HUES64 (cell line): ENCODE data around the gene RPH3AL.
"Not testable (repeated sequence)": the region's sequence is repeated elsewhere in the genome, so short reads cannot be mapped to it uniquely, and the experiment has no call there.

ENCODE experiments used
- H3K27ac ChIP-seq: 2 replicates; pipeline ENCODE4 v1.7.0; 2013; ENCODE audit warnings: low read depth, low read length, inconsistent platforms
- H3K27me3 ChIP-seq: 2 replicates; pipeline ENCODE4 v1.6.1; 2013; ENCODE audit warnings: mild to moderate bottlenecking, low read length; ENCODE audit not compliant: insufficient read depth
- H3K36me3 ChIP-seq: 2 replicates; pipeline ENCODE4 v1.6.1; 2013; ENCODE audit warnings: mild to moderate bottlenecking, low read length; ENCODE audit not compliant: insufficient read depth
- H3K4me1 ChIP-seq: 2 replicates; pipeline ENCODE4 v1.6.1; 2013; ENCODE audit warnings: mild to moderate bottlenecking, low read length, moderate library complexity; ENCODE audit not compliant: insufficient read depth
- H3K4me3 ChIP-seq: 2 replicates; pipeline ENCODE4 v1.5.1; 2013; ENCODE audit warnings: mild to moderate bottlenecking, low read length, moderate library complexity
- H3K9ac ChIP-seq: 2 replicates; pipeline ENCODE4 v1.6.1; 2013; ENCODE audit warnings: mild to moderate bottlenecking, low read depth, low read length
- H3K9me3 ChIP-seq: 2 replicates; pipeline ENCODE4 v1.6.1; 2013; ENCODE audit warnings: low read depth, low read length; ENCODE audit not compliant: insufficient read depth
- WGBS: fragments of 150-250, 120-280 bp; methylation state at CpG from one replicate; pipeline ENCODE4 v1.1.7; 2013; ENCODE audit warnings: missing lambda C conversion rate; 5-methylcytosine and 5-hydroxymethylcytosine counted together

The RPH3AL gene

DNA sequence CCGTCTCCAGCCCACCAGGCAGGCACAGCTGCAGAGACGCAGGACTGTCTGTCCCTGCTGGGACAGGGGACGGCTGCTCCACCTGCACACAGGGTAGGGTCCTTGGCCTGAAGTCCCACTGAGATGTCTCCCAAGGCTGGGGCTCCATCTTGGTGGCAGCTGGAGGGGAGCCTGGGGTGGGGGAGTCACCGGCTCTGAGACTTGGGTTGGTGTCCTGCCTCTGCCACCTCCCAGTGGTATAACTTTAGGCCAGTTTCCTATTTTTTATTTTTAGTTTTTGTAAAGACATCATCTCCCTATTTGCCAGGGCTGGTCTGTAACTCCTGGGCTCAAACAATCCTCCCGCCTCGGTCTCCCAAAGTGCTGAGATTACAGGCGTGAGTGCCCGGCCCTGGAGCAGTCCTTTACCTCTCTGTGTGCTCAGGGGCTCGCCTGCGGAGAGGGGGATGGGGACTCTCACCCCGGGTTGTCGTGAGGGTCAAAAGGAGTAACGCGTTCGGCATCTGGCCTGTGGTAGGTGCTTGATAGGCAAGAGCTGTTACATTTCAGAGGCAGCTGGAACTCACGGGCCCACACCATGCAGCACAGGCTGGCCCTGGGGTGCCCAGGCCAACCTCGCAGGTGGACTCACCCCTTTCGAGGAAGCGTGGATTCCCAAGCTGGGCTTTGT is 124.5 kb downstream of the RPH3AL start:
- 84% methylated on average over 19 of the region's 19 CpGs for WGBS
- Histone ChIP-seq H3K4me1 (no peaks in the 10 kb centered on the region), H3K36me3 (no peaks in the 10 kb centered on the region), H3K27ac (no peak overlapping the region), H3K4me3 (no peak overlapping the region), H3K27me3 (no peaks in the 10 kb centered on the region), H3K9me3 (no peaks in the 10 kb centered on the region), H3K9ac (no peak overlapping the region)

DNA sequence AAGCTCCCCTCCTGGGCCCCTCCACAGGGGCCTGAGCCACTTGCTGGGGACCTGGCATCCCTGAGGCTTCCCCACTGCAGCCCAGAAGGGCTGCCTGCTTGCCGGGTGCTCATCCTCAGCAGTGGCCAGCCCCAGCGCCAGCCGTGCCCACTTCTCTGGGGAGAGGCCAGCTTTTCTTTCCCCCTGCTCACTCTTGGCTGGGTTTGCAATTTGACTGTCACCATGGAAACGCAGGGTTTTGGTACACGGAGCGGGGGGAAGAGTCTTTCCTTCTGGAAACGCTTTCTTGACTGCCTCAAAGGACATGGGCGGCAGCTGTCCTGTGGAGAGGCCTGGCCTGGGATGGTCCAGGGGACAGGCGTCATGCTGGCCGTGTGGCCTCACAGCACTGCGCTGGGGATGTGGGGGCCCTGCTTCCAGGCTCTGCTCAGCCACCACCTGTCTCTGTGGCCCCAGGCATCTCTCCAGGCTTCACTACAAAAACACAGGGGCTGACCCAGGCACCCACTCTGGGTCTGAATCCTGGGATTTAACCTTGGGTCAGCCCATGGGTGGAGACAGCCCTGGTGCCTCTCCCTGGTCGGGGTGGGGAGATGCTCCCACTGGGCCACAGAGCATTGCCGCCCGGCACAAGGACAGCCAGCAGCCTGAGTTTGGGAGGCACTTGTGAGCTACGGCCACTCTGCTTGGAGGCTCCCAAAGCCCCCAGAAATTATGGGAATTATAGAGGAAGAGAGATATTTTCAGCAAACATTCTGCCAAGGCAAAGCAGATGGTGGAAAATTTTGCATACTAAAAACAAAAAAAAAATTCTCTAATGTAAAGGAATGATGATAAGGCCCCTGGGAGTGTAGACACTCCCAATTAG is 125.3 kb downstream of the RPH3AL start:
- Histone ChIP-seq H3K36me3 (no peaks in the 10 kb centered on the region), H3K27ac (no peak overlapping the region), H3K27me3 (no peaks in the 10 kb centered on the region), H3K9me3 (no peaks in the 10 kb centered on the region), H3K4me3 (no peak overlapping the region), H3K9ac (no peak overlapping the region), H3K4me1 (no peaks in the 10 kb centered on the region)
- WGBS = 78% methylated on average over 15 of the region's 15 CpGs

DNA sequence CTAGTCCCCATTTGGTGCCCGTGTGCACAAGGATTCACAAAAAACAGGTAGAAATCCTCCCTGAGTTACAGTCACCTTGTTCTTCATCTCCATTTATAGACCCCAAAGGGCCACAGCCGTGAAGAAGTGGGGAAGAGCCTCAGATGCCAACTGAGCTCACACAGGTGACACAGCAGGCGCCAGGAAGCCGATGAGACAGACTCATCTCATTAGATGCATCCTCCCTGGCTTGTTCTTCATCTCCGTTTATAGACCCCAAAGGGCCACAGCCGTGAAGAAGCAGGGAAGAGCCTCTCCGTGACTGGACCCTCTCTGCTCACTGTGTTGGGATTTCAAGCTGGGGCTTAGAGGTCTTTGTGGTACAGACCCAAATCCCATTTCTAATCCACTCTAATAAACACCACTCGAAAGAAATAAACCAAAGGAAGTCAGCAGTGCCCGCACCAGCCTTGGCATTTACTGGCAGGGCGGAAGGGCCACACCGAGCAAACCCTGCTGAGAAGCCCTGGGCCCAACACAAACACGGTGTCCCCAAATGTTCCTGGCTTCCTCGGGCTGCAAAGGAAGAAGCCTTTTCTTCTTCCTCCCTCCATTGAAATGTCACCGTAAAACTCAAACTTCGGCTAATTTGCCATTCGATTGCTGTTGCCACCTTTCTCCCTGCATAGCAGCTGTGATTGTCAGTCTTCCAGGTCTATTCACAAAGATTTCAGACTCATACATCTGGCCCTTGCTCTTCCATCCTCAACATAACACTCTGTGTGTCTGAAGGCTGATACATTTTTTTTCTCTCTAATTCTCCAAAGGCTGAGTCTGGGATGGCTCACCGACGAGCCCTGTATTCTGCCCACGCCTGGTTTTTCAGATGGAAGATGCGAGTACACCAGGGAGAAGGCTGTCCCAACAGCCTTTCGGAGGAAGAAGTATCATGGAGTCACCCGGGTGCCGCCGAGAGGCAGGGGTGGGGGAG is 126.2 kb downstream of the RPH3AL start:
- H3K9ac ChIP-seq = no peak overlapping the region
- H3K4me1 ChIP-seq = no peaks in the 10 kb centered on the region
- WGBS = 88% methylated on average over 24 of the region's 24 CpGs
- H3K27me3 ChIP-seq = no peaks in the 10 kb centered on the region
- H3K36me3 ChIP-seq = no peaks in the 10 kb centered on the region
- H3K9me3 ChIP-seq = no peaks in the 10 kb centered on the region
- H3K27ac ChIP-seq = no peak overlapping the region
- no peak overlapping the region for H3K4me3 ChIP-seq

DNA sequence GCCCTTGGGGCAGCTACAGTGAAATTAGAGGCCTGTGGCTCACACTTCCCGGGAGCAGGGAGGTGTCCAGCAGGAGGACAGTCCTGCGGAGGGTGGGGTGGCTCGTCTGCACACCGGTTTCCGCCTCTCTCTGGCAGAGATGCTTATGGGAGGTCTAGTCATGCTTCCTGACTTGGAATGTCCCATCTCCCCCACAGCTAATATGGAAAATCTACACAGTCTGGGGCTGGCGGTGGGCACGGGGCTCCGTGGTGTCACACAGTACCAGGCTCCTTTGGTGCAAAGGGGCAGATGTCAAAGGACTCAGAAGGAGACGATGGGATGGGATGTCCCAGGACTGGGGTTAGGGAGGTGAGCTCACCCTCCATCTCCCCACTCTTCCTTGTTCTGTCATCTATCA is 127.1 kb downstream of the RPH3AL start:
- H3K27me3 ChIP-seq = no peaks in the 10 kb centered on the region
- no peak overlapping the region for H3K9ac ChIP-seq
- H3K4me3 ChIP-seq = no peak overlapping the region
- H3K4me1 ChIP-seq = no peaks in the 10 kb centered on the region
- no peaks in the 10 kb centered on the region for H3K36me3 ChIP-seq
- no peak overlapping the region for H3K27ac ChIP-seq
- H3K9me3 ChIP-seq = no peaks in the 10 kb centered on the region
- 94% methylated on average over 8 of the region's 9 CpGs for WGBS

DNA sequence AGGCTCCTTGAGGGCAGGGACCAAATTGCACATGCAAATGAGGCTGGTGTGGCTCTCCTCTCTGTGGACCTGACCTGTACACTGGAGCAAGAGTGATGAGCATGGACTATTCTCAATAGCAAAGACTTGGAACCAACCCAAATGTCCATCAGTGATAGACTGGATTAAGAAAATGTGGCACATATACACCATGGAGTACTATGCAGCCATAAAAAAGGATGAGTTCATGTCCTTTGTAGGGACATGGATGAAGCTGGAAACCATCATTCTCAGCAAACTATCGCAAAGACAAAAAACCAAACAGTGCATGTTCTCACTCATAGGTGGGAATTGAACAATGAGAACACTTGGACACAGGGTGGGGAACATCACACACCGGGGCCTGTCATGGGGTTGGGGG is 128.0 kb downstream of the RPH3AL start:
- not testable (repeated sequence) for H3K9ac ChIP-seq, H3K36me3 ChIP-seq, H3K27ac ChIP-seq, H3K4me1 ChIP-seq, H3K4me3 ChIP-seq, H3K27me3 ChIP-seq, H3K9me3 ChIP-seq
- 96% methylated on average over 1 of the region's 2 CpGs for WGBS

DNA sequence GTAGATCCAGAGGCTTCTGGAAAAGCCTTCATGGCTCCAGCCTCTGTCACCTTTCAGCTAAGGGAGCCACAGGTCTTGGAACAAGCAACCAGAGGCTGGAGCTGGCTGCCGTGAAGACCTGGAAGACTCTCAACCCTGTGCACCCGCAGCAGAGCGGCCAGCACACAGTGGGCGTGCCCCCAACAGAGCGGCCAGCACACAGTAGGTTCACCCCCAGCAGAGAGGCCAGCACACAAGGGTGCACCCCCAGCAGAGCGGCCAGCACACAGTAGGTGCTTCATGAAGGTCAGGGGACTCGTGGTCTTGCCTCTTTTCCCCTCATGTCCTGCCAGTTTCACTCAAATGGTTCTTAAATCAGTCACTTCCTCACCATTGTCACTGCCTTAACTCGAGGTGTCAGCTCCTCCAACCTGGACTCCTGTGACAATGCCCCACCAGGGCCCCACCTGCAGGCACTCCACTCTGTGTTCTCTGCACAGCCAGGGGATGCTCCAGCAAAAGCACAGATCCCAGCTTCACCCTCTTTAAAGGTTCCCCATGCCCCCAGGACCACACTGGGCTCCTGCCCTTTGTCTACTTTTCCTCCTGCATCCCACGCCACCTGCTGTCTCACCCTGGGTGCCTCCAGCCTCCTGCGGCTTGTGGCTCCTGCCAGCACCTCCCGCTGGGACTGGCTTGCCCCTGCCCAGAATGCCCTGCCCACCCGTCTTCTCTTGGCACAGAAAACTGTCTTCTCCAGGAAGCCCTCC is 128.7 kb downstream of the RPH3AL start:
- WGBS = 85% methylated on average over 12 of the region's 12 CpGs

DNA sequence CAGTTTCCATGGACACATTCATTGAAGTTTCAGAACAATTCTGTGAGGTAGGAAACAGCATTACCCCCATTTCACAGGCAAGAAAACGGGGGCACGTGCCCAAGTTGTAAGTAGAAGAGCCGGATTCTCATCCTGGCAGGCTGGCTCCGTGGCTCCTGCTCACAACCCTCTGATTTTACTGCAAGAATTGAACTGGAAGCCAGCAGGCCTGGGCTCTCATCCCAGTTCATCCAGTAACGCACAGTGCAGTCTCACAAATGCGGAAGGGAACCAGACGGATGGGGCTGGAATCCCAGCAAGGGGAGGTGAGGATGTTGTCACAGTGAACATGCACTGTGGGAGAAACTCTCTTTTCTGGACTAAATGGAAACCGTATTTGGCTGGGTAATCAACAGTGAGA is 130.4 kb downstream of the RPH3AL start:
- Histone ChIP-seq H3K4me1 (no peaks in the 10 kb centered on the region), H3K27me3 (no peaks in the 10 kb centered on the region), H3K27ac (no peak overlapping the region), H3K9me3 (no peaks in the 10 kb centered on the region), H3K9ac (no peak overlapping the region), H3K4me3 (no peak overlapping the region), H3K36me3 (no peaks in the 10 kb centered on the region)
- WGBS = 92% methylated on average over 8 of the region's 8 CpGs

More for the DNA sequence above, 128.7 kb downstream of the RPH3AL start:
- Histone ChIP-seq H3K9me3 (no peaks in the 10 kb centered on the region), H3K27me3 (no peaks in the 10 kb centered on the region), H3K36me3 (no peaks in the 10 kb centered on the region), H3K4me3 (no peak overlapping the region), H3K4me1 (no peaks in the 10 kb centered on the region), H3K27ac (no peak overlapping the region), H3K9ac (no peak overlapping the region)

DNA sequence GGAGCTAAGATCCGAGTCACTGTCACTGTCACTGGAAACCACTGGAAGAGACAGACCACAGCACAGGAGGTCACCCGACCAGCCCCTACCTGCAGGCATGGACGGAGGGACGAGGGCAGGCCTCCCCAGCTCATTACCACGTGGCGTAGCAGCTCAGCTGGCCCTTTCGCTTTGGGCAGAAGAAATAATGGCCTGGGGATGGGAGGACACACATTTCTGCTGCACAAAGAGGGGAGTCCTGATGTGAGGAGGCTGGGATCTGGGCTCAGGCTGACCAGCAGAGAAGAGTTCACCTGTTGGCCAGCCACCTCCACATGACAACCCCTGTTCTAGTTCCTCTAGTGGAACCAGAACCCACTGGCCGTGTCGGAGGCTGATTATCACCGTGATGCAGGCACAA is 132.9 kb downstream of the RPH3AL start:
- Histone ChIP-seq H3K27ac (no peak overlapping the region), H3K9ac (no peak overlapping the region), H3K4me1 (peaks cover 7% of the 10 kb centered on the region; the same call in 1 of the 2 replicates), H3K9me3 (no peaks in the 10 kb centered on the region), H3K36me3 (no peaks in the 10 kb centered on the region), H3K4me3 (no peak overlapping the region), H3K27me3 (no peaks in the 10 kb centered on the region)
- WGBS = 90% methylated on average over 10 of the region's 10 CpGs

DNA sequence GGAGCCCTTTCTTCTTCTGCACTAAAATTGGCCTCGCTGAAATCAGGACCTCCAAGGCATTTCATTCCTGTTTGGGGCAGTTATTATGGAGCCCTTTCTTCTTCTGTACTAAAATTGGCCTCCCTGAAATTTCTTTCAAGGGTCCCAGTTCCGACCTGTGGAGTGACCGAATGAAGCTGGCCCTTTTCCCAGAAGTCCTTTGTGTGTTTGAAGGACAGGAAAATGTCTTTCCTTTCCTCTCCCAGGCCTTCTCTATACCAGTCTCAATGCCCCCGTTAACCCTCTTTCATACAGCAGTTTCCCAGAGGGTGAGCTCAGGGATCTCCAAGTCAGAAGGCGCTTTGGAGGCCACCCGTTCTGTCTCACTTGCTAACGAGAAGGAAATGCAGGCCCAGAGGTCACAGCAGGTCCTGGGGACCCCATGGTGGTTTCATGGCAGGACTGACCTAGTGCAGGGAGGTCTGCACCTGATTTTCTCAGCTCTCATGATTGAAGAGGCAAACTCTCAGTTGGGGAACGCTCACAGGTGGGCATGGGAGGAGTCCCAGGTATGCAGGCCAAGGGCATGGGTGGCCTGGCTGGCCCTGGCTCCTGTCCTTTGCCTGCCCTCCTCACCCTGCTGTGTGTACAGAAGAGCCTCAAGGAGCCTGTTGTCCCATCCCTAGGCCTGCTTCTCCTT is 134.0 kb downstream of the RPH3AL start:
- no peaks in the 10 kb centered on the region for H3K36me3 ChIP-seq
- WGBS = 86% methylated on average over 8 of the region's 8 CpGs
- H3K27ac ChIP-seq = no peak overlapping the region
- no peaks in the 10 kb centered on the region for H3K9me3 ChIP-seq
- no peak overlapping the region for H3K4me3 ChIP-seq
- peaks cover 7% of the 10 kb centered on the region; the same call in 1 of the 2 replicates for H3K4me1 ChIP-seq
- H3K27me3 ChIP-seq = no peaks in the 10 kb centered on the region
- H3K9ac ChIP-seq = no peak overlapping the region

DNA sequence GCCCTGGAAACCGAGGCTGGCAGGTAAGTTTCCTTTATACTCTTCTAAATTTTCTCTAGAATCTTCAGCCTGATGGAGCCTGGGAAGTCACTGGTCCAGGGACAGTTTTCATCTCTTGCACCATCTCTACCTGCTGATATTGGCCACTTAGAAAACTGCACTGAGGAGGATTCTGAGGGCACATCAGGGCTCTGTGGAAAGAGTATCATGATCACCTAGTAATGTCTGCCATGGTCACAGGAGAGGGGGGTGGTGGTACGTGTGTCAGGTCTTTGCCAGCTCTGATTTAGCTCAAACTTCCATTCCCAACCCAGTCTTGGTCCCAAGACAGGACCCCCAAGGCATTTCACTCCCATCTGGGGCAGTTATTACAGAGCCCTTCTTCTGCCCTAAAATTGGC is 136.0 kb downstream of the RPH3AL start:
- 78% methylated on average over 2 of the region's 2 CpGs for WGBS

More for the DNA sequence above, 136.0 kb downstream of the RPH3AL start:
- 0 out of 2 replicates have a peak, but pooled peaks cover 3% of the 10 kb centered on the region for H3K36me3 ChIP-seq
- no peak overlapping the region for H3K27ac ChIP-seq
- H3K27me3 ChIP-seq = no peaks in the 10 kb centered on the region
- H3K9me3 ChIP-seq = no peaks in the 10 kb centered on the region
- no peak overlapping the region for H3K4me3 ChIP-seq
- peaks cover 7% of the 10 kb centered on the region; the same call in 1 of the 2 replicates for H3K4me1 ChIP-seq
- H3K9ac ChIP-seq = no peak overlapping the region; the same call in 1 of the 2 replicates
